Thoracic aorta (tissue), 2 donors: ENCODE results near the gene CRB1. TPM values are rescaled to one million over a fixed set of nuclear protein-coding genes. Genes with fewer than 3 reads are reported as not detected.

Experiments
- ATAC-seq: fragments of 150-250 bp; one replicate; pipeline ENCODE4 v1.8.0; 2017; ENCODE audit warnings: low read depth; ENCODE audit not compliant: insufficient number of reproducible peaks, low FRiP score
- DNase-seq: peaks from one replicate; pipeline ENCODE4 v3.0.0-alpha.2; 2020; ENCODE audit warnings: low spot score
- H3K27ac ChIP-seq, 2 donors: fragments of 200-600 bp; sonication (generic); 1 replicate in 1 of 2; 2 replicates in 1 of 2; pipeline ENCODE4 v1.5.1; 2016; ENCODE audit warnings: mild to moderate bottlenecking in 2 of 2, moderate library complexity in 2 of 2
- H3K27me3 ChIP-seq: fragments of 200-600 bp; sonication (generic); replicated peaks from 2 replicates; pipeline ENCODE4 v1.6.0; 2016; ENCODE audit warnings: mild to moderate bottlenecking; ENCODE audit not compliant: insufficient read depth
- H3K36me3 ChIP-seq: fragments of 200-600 bp; sonication (generic); one replicate; pipeline ENCODE4 v1.5.1; 2016
- H3K4me1 ChIP-seq, 2 donors: fragments of 200-600 bp; sonication (generic); 1 replicate in 1 of 2; 2 replicates in 1 of 2; pipeline versions ENCODE4 v1.5.1 to v1.6.0; 2016; ENCODE audit warnings: low read depth in 2 of 2, mild to moderate bottlenecking in 1 of 2; ENCODE audit not compliant: control insufficient read depth in 1 of 2
- H3K4me3 ChIP-seq: fragments of 200-600 bp; sonication (generic); 2 replicates; pipeline ENCODE4 v1.5.1; 2016; ENCODE audit warnings: mild to moderate bottlenecking
- H3K9me3 ChIP-seq: fragments of 200-600 bp; sonication (generic); 2 replicates; pipeline ENCODE4 v1.5.1; 2016
- CTCF ChIP-seq: fragments of 200-600 bp; sonication (generic); IDR thresholded peaks from one replicate; pipeline ENCODE4 v1.5.1; 2019; ENCODE audit warnings: antibody characterized with exemption
- total RNA-seq, 2 donors: library from RNA; depleted of rRNA; stranded (reverse); fragments of >200 nt; gene quantifications; one replicate each; pipeline versions ENCODE4 v1.1.0 to v1.2.3, GENCODE V29; 2016

Gene CRB1
- total RNA-seq, 2 donors from 2014 or later: not detected

- Histone ChIP-seq H3K27ac (no peak overlapping the region), H3K4me1 (no peaks in the 10 kb centered on the region), H3K27me3 (no peaks in the 10 kb centered on the region), H3K36me3 (no peaks in the 10 kb centered on the region), H3K4me3 (no peak overlapping the region), H3K9me3 (no peaks in the 10 kb centered on the region)
- DNase-seq (no peak), ATAC-seq (no peak)
- TF ChIP-seq CTCF: no peak
These were observed 44.1 kb downstream of the CRB1 start for GRCh38 chr1:197312163-197312562.

GRCh38 chr1:197313713-197314112 is 45.7 kb downstream of the CRB1 start:
- ATAC-seq (no peak), DNase-seq (no peak)
- no peak overlapping the region for H3K4me3 ChIP-seq
- H3K27me3 ChIP-seq: no peaks in the 10 kb centered on the region
- no peaks in the 10 kb centered on the region for H3K9me3 ChIP-seq
- no peaks in the 10 kb centered on the region for H3K36me3 ChIP-seq
- no peak overlapping the region for H3K27ac ChIP-seq
- TF ChIP-seq CTCF: no peak
- H3K4me1 ChIP-seq: no peaks in the 10 kb centered on the region

GRCh38 chr1:197314682-197315081 is 46.6 kb downstream of the CRB1 start:
- DNase-seq (no peak), ATAC-seq (no peak)
- H3K4me1 ChIP-seq: no peaks in the 10 kb centered on the region
- no peaks in the 10 kb centered on the region for H3K9me3 ChIP-seq
- H3K4me3 ChIP-seq: no peak overlapping the region
- TF ChIP-seq CTCF: no peak
- H3K27ac ChIP-seq: no peak overlapping the region
- H3K27me3 ChIP-seq: no peaks in the 10 kb centered on the region
- no peaks in the 10 kb centered on the region for H3K36me3 ChIP-seq

- Histone ChIP-seq H3K27me3 (no peaks in the 10 kb centered on the region), H3K27ac (no peak overlapping the region), H3K9me3 (no peaks in the 10 kb centered on the region), H3K36me3 (no peaks in the 10 kb centered on the region), H3K4me3 (no peak overlapping the region), H3K4me1 (peaks cover 5 to 15% of the 10 kb centered on the region in 2 donors)
- no peak for TF ChIP-seq CTCF
- DNase-seq (no peak), ATAC-seq (no peak)
These were observed 51.6 kb downstream of the CRB1 start for GRCh38 chr1:197319631-197320030.

- no peaks in the 10 kb centered on the region for H3K27me3 ChIP-seq
- no peaks in the 10 kb centered on the region for H3K9me3 ChIP-seq
- H3K36me3 ChIP-seq: no peaks in the 10 kb centered on the region
- ATAC-seq: peak; percentile 87
- no peak for TF ChIP-seq CTCF
- no peak overlapping the region for H3K4me3 ChIP-seq
- peaks cover 5 to 15% of the 10 kb centered on the region in 2 donors for H3K4me1 ChIP-seq
- DNase-seq: no peak
- H3K27ac ChIP-seq: no peak overlapping the region
These were observed 53.0 kb downstream of the CRB1 start for GRCh38 chr1:197320991-197321531.
